Ovary (tissue), 9 donors: ENCODE data around the gene CSMD2. TPM values are rescaled to one million over a fixed set of nuclear protein-coding genes. Genes with fewer than 3 reads are reported as not detected.

Experiments
- DNase-seq, 5 donors: peaks; one replicate each; pipeline ENCODE4 v3.0.0-alpha.2; 2019 to 2020
- H3K27ac ChIP-seq, 2 donors: fragments of 200-600 bp; one replicate each; pipeline versions ENCODE4 v1.5.1 to v1.8.0; 2019 to 2022
- H3K27me3 ChIP-seq: fragments of 200-600 bp; one replicate; pipeline ENCODE4 v1.8.0; 2022
- H3K36me3 ChIP-seq: fragments of 200-600 bp; sonication (generic); one replicate; pipeline ENCODE4 v1.5.1; 2019
- H3K4me1 ChIP-seq: one replicate; pipeline ENCODE4 v1.8.1; 2013; ENCODE audit warnings: mild to moderate bottlenecking, moderate library complexity; ENCODE audit not compliant: insufficient read depth
- H3K4me3 ChIP-seq: fragments of 200-600 bp; sonication (generic); one replicate; pipeline ENCODE4 v1.5.1; 2017
- H3K9me3 ChIP-seq, 2 donors: fragments of 200-600 bp in 1 of 2; sonication (generic) in 1 of 2; one replicate each; pipeline versions ENCODE4 v1.5.1 to v1.8.1; 2013 to 2019; ENCODE audit warnings: mild to moderate bottlenecking in 1 of 2, moderate library complexity in 1 of 2
- CTCF ChIP-seq, 3 donors: fragments of 450-650 bp in 2 of 3; fragments of 200-600 bp in 1 of 3; IDR thresholded peaks; one replicate each; pipeline versions ENCODE4 v1.5.1 to v1.8.0; 2016 to 2022; ENCODE audit warnings: antibody characterized with exemption in 3 of 3, mild to moderate bottlenecking in 1 of 3
- EP300 ChIP-seq: sonication (generic); formaldehyde crosslinking; IDR thresholded peaks from one replicate; pipeline ENCODE4 v1.6.1; 2017; ENCODE audit warnings: antibody characterized with exemption
- POLR2A ChIP-seq: fragments of 450-650 bp; IDR thresholded peaks from one replicate; pipeline ENCODE4 v1.6.1; 2017; ENCODE audit warnings: antibody characterized with exemption, mild to moderate bottlenecking, moderate library complexity
- WGBS, 3 donors: extraction: QIAGEN DNeasy Blood & Tissue Kit in 1 of 3; methylation state at CpG; one replicate each; pipeline versions ENCODE4 v1.1.5 to v1.1.7; 2013 to 2017; 5-methylcytosine and 5-hydroxymethylcytosine counted together
- intact Hi-C, 4 donors: fragments of 100-400 bp; cut with DNase I; formaldehyde crosslinking; loops; one replicate each; pipeline versions ENCODE4 v1.11.0 to v1.15.1; 2022 to 2023
- polyA plus RNA-seq, 2 donors: library from polyadenylated mRNA; stranded (reverse); fragments of 200-250 nt in 1 of 2; fragments of 350-450 nt in 1 of 2; fragmentation: Illumina TruSeq in 1 of 2; extraction: RNeasy Lipid Tissue Mini Kit (QIAGEN cat#74804) in 1 of 2; gene quantifications; one replicate each; pipeline ENCODE4 v1.2.3, GENCODE V29; 2013 to 2014
- total RNA-seq, 7 donors: library from RNA; depleted of rRNA in 2 of 7; stranded (reverse); fragments of >200 nt in 2 of 7; fragmentation: NEBNext Ultra II Directional in 3 of 7; extraction: Animal tissue kit (Norgen Biotek cat#: 25700) in 3 of 7; gene quantifications; one replicate each; pipeline versions ENCODE4 v1.1.0 to v1.2.4, GENCODE V29; 2016 to 2023
- donor health status: DM: no; HTN: no; CAD: no; lungs with moderate emphysema.
- donor health status: DM: no; HTN: no; CAD: no.
- donor health status: Bipolar disorder and iron deficiency.
- donor health status: DM: yes; HTN: yes; CAD: no.
- donor health status: DM: no; HTN: no; CAD: no.
- donor health status: DM: yes; HTN: yes; CAD: no.

CSMD2 gene
- total and polyA plus RNA-seq, 9 donors, result 0.04 to 1.6 (median 0.18) TPM; not detected in 3

- 81 to 91% (median 82%) methylated on average over 5 of the region's 5 CpGs for WGBS, 3 donors
Observed at GRCh38 chr1:33586795-33587194, 578.2 kb downstream of the CSMD2 start.

GRCh38 chr1:33586106-33586505 is 578.9 kb downstream of the CSMD2 start:
- Histone ChIP-seq H3K27me3 (no peaks in the 10 kb centered on the region), H3K27ac (no peak overlapping the region), H3K4me1 (no peaks in the 10 kb centered on the region), H3K36me3 (no peaks in the 10 kb centered on the region), H3K4me3 (no peak overlapping the region), H3K9me3 (no peaks in the 10 kb centered on the region)
- TF ChIP-seq EP300 (no peak), CTCF (IDR thresholded peaks at IDR 0.05) (no peak), POLR2A (no peak)
- 93 to 95% (median 94%) methylated on average over 4 of the region's 4 CpGs for WGBS, 3 donors
- intact Hi-C loops, result no loop called here
- no peak for DNase-seq

More at GRCh38 chr1:33586795-33587194, 578.2 kb downstream of the CSMD2 start:
- intact Hi-C loops, result no loop called here
- Histone ChIP-seq H3K36me3 (no peaks in the 10 kb centered on the region), H3K9me3 (no peaks in the 10 kb centered on the region), H3K4me1 (no peaks in the 10 kb centered on the region), H3K4me3 (no peak overlapping the region), H3K27me3 (no peaks in the 10 kb centered on the region), H3K27ac (no peak overlapping the region)
- TF ChIP-seq POLR2A, result no peak
- TF ChIP-seq EP300, result no peak
- no peak for TF ChIP-seq CTCF (IDR thresholded peaks at IDR 0.05)
- DNase-seq, result no peak

GRCh38 chr1:33583567-33583966 is 581.5 kb downstream of the CSMD2 start:
- H3K4me1 ChIP-seq, result no peaks in the 10 kb centered on the region
- no peak for DNase-seq
- no peak overlapping the region for H3K4me3 ChIP-seq
- 53 to 64% (median 58%) methylated on average over 6 of the region's 6 CpGs for WGBS, 3 donors
- no peaks in the 10 kb centered on the region for H3K36me3 ChIP-seq
- intact Hi-C loops, result no loop called here
- no peaks in the 10 kb centered on the region for H3K27me3 ChIP-seq
- no peak overlapping the region for H3K27ac ChIP-seq
- TF ChIP-seq POLR2A (no peak), CTCF (IDR thresholded peaks at IDR 0.05) (no peak), EP300 (no peak)
- H3K9me3 ChIP-seq, result no peaks in the 10 kb centered on the region

GRCh38 chr1:33578557-33579448 is 586.2 kb downstream of the CSMD2 start:
- H3K9me3 ChIP-seq, result no peaks in the 10 kb centered on the region
- intact Hi-C loops, result no loop called here
- WGBS, 3 donors, result 50 to 63% (median 52%) methylated on average over 16 of the region's 16 CpGs
- no peaks in the 10 kb centered on the region for H3K27me3 ChIP-seq
- no peak overlapping the region for H3K27ac ChIP-seq
- H3K4me1 ChIP-seq, result peaks cover 6% of the 10 kb centered on the region
- TF ChIP-seq EP300 (no peak), CTCF (IDR thresholded peaks at IDR 0.05) (no peak), POLR2A (no peak)
- no peak overlapping the region for H3K4me3 ChIP-seq
- no peaks in the 10 kb centered on the region for H3K36me3 ChIP-seq
- no peak for DNase-seq
